ENCODE measurements around the gene TGFB2. TPM values are rescaled to one million over a fixed set of nuclear protein-coding genes. Genes with fewer than 3 reads are reported as not detected.

Gene TGFB2
- total and polyA plus RNA-seq, 2 experiments from 2014 or later: 0.31 to 1.4 TPM

GRCh38 chr1:218390618-218391017 is 45.5 kb downstream of the TGFB2 start (continued):
- TF ChIP-seq, protein P1, sequence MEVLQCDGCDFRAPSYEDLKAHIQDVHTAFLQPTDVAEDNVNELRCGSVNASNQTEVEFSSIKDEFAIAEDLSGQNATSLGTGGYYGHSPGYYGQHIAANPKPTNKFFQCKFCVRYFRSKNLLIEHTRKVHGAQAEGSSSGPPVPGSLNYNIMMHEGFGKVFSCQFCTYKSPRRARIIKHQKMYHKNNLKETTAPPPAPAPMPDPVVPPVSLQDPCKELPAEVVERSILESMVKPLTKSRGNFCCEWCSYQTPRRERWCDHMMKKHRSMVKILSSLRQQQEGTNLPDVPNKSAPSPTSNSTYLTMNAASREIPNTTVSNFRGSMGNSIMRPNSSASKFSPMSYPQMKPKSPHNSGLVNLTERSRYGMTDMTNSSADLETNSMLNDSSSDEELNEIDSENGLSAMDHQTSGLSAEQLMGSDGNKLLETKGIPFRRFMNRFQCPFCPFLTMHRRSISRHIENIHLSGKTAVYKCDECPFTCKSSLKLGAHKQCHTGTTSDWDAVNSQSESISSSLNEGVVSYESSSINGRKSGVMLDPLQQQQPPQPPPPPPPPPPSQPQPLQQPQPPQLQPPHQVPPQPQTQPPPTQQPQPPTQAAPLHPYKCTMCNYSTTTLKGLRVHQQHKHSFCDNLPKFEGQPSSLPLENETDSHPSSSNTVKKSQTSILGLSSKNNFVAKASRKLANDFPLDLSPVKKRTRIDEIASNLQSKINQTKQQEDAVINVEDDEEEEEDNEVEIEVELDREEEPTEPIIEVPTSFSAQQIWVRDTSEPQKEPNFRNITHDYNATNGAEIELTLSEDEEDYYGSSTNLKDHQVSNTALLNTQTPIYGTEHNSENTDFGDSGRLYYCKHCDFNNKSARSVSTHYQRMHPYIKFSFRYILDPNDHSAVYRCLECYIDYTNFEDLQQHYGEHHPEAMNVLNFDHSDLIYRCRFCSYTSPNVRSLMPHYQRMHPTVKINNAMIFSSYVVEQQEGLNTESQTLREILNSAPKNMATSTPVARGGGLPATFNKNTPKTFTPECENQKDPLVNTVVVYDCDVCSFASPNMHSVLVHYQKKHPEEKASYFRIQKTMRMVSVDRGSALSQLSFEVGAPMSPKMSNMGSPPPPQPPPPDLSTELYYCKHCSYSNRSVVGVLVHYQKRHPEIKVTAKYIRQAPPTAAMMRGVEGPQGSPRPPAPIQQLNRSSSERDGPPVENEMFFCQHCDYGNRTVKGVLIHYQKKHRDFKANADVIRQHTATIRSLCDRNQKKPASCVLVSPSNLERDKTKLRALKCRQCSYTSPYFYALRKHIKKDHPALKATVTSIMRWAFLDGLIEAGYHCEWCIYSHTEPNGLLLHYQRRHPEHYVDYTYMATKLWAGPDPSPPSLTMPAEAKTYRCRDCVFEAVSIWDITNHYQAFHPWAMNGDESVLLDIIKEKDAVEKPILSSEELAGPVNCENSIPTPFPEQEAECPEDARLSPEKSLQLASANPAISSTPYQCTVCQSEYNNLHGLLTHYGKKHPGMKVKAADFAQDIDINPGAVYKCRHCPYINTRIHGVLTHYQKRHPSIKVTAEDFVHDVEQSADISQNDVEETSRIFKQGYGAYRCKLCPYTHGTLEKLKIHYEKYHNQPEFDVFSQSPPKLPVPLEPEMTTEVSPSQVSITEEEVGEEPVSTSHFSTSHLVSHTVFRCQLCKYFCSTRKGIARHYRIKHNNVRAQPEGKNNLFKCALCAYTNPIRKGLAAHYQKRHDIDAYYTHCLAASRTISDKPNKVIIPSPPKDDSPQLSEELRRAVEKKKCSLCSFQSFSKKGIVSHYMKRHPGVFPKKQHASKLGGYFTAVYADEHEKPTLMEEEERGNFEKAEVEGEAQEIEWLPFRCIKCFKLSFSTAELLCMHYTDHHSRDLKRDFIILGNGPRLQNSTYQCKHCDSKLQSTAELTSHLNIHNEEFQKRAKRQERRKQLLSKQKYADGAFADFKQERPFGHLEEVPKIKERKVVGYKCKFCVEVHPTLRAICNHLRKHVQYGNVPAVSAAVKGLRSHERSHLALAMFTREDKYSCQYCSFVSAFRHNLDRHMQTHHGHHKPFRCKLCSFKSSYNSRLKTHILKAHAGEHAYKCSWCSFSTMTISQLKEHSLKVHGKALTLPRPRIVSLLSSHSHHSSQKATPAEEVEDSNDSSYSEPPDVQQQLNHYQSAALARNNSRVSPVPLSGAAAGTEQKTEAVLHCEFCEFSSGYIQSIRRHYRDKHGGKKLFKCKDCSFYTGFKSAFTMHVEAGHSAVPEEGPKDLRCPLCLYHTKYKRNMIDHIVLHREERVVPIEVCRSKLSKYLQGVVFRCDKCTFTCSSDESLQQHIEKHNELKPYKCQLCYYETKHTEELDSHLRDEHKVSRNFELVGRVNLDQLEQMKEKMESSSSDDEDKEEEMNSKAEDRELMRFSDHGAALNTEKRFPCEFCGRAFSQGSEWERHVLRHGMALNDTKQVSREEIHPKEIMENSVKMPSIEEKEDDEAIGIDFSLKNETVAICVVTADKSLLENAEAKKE (CRISPR knock-in tag; IDR thresholded peaks at IDR 0.05): no peak
- TF ChIP-seq CREB1 (CRISPR knock-in tag; IDR thresholded peaks at IDR 0.05; ENCODE audit: low read depth): no peak

GRCh38 chr1:218392780-218393179 is 47.6 kb downstream of the TGFB2 start:
- H4K20me1 ChIP-seq (replicated peaks; ENCODE audit: insufficient read depth): no peaks in the 10 kb centered on the region
- no peaks in the 10 kb centered on the region for H3K36me3 Mint-ChIP-seq (ENCODE audit: low read depth)
- H2AFZ ChIP-seq: no peak overlapping the region
- no peaks in the 10 kb centered on the region for H3K79me2 ChIP-seq (replicated peaks; ENCODE audit: insufficient read depth)
- no peaks in the 10 kb centered on the region; the same call in 2 of the 3 replicates for H3K9me3 Mint-ChIP-seq
- H3K4me1 ChIP-seq (ENCODE audit: insufficient read depth): no peaks in the 10 kb centered on the region
- no peak for DNase-seq (ENCODE audit: low spot score)
- no peaks in the 10 kb centered on the region for H3F3A ChIP-seq (replicated peaks; ENCODE audit: low read depth)
- no peaks in the 10 kb centered on the region for H3K27me3 Mint-ChIP-seq (ENCODE audit: insufficient read depth, low read depth, poor library complexity)
- no peak overlapping the region for H3K27ac Mint-ChIP-seq
- ATAC-seq: no peak
- H3K27me3 ChIP-seq (ENCODE audit: insufficient read depth): no peaks in the 10 kb centered on the region
- H3K9me2 ChIP-seq (ENCODE audit: insufficient read depth): peaks cover 5% of the 10 kb centered on the region
- no peak overlapping the region for H3K4me3 ChIP-seq
- no peaks in the 10 kb centered on the region for H3K36me3 ChIP-seq (ENCODE audit: insufficient read depth)
- H3K4me2 ChIP-seq: no peak overlapping the region
- H3K4me3 Mint-ChIP-seq: no peak overlapping the region
- H3K4me1 Mint-ChIP-seq: no peaks in the 10 kb centered on the region
- no peak overlapping the region for H3K27ac ChIP-seq (ENCODE audit: low read depth)
- TF ChIP-seq POLR2AphosphoS5 (IDR thresholded peaks at IDR 0.05; ENCODE audit: low read depth) (no peak), ZNF114 (CRISPR knock-in tag; IDR thresholded peaks at IDR 0.05) (no peak), NANOG (IDR thresholded peaks at IDR 0.05; ENCODE audit: borderline replicate concordance) (no peak), ETS1 (IDR thresholded peaks at IDR 0.05) (no peak), CREB1 (CRISPR knock-in tag; IDR thresholded peaks at IDR 0.05; ENCODE audit: low read depth) (no peak), STAT1 (IDR thresholded peaks at IDR 0.05; ENCODE audit: unreplicated experiment) (no peak), EZH2phosphoT487 (IDR thresholded peaks at IDR 0.05; ENCODE audit: unreplicated experiment) (no peak), JUNB (IDR thresholded peaks at IDR 0.05; ENCODE audit: unreplicated experiment) (no peak)
- TF ChIP-seq, protein P2, sequence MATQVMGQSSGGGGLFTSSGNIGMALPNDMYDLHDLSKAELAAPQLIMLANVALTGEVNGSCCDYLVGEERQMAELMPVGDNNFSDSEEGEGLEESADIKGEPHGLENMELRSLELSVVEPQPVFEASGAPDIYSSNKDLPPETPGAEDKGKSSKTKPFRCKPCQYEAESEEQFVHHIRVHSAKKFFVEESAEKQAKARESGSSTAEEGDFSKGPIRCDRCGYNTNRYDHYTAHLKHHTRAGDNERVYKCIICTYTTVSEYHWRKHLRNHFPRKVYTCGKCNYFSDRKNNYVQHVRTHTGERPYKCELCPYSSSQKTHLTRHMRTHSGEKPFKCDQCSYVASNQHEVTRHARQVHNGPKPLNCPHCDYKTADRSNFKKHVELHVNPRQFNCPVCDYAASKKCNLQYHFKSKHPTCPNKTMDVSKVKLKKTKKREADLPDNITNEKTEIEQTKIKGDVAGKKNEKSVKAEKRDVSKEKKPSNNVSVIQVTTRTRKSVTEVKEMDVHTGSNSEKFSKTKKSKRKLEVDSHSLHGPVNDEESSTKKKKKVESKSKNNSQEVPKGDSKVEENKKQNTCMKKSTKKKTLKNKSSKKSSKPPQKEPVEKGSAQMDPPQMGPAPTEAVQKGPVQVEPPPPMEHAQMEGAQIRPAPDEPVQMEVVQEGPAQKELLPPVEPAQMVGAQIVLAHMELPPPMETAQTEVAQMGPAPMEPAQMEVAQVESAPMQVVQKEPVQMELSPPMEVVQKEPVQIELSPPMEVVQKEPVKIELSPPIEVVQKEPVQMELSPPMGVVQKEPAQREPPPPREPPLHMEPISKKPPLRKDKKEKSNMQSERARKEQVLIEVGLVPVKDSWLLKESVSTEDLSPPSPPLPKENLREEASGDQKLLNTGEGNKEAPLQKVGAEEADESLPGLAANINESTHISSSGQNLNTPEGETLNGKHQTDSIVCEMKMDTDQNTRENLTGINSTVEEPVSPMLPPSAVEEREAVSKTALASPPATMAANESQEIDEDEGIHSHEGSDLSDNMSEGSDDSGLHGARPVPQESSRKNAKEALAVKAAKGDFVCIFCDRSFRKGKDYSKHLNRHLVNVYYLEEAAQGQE (IDR thresholded peaks at IDR 0.05; ENCODE audit: unreplicated experiment): no peak

All from GM23338 (cell line).